OCI-LY7 (cell line): Measurements from ENCODE around the gene HECA.

Source experiments
- CTCF ChIP-seq: fragments of 200-600 bp; sonication (generic); conservative IDR thresholded peaks from 2 replicates; pipeline ENCODE4 v1.5.1; 2014; ENCODE audit warnings: mild to moderate bottlenecking, antibody characterized with exemption, low read length, moderate library complexity, mixed read lengths
- EZH2phosphoT487 ChIP-seq: fragments of 200-600 bp; sonication (generic); IDR thresholded peaks from 2 replicates; pipeline ENCODE4 v1.6.1; 2018; ENCODE audit warnings: low read depth, borderline replicate concordance, mild to moderate bottlenecking, mixed run types, antibody characterized with exemption, low read length, moderate library complexity, mixed read lengths

DNA sequence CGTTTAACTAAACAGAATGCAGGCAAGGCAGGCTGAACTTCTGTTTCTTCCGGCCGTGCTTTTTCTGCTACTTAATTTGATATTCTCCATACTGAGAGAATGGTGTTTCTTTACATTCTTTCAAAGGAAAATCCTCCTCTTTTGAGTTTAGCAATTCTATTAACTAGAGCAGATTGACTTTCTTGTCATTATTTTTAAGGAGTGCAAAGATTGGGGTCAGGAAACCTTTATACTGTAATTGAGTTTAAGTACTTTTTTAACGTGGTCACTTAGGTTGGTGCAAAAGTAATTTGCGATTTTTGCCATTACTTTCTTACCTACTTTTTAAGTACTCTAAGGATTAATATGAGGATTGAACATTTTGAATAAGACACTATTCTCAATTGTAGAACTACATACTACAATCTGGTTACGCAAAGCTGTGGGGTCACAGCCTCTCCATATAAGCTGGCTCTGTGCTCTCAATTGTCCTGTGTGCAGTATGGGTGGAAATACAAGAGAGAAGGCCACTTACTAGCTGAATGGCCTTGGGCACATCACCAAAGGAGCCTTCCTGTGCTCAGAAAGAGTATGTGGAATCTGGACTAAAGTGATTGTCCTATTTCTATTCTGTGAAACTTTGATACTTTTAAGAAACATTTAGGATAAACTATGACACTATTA, 16.7 kb downstream of the HECA start:
- no peak for TF ChIP-seq CTCF
- TF ChIP-seq EZH2phosphoT487, result no peak
